ENCODE results near the gene HES3. TPM values are rescaled to one million over a fixed set of nuclear protein-coding genes. Genes with fewer than 3 reads are reported as not detected.
A peak's percentile ranks its signal among the peaks of the same experiment; 100 is the strongest.

HES3 gene
- total RNA-seq, 1 donor from 2014 or later, result not detected

- TF ChIP-seq CTCF (IDR thresholded peaks at IDR 0.05; ENCODE audit: insufficient read depth, low read length, poor library complexity, severe bottlenecking), result no peak
- H3K36me3 ChIP-seq (ENCODE audit: control insufficient read depth, insufficient read depth, low read length), result no peaks in the 10 kb centered on the region
- no peak overlapping the region for H3K4me3 ChIP-seq (ENCODE audit: low read depth, low read length)
- no peaks in the 10 kb centered on the region for H3K27me3 ChIP-seq (ENCODE audit: control insufficient read depth, insufficient read depth, low read length)
- DNase-seq (ENCODE audit: low read depth), result no peak
These were observed 35.8 kb downstream of the HES3 start for GRCh38 chr1:6279613-6280383.

GRCh38 chr1:6280761-6281451 lies 36.9 kb downstream of the HES3 start:
- no peak for DNase-seq (ENCODE audit: low read depth)
- H3K27me3 ChIP-seq (ENCODE audit: control insufficient read depth, insufficient read depth, low read length), result no peaks in the 10 kb centered on the region
- no peaks in the 10 kb centered on the region for H3K36me3 ChIP-seq (ENCODE audit: control insufficient read depth, insufficient read depth, low read length)
- peak; percentile 55 for TF ChIP-seq CTCF (IDR thresholded peaks at IDR 0.05; ENCODE audit: insufficient read depth, low read length, poor library complexity, severe bottlenecking)
- no peak overlapping the region for H3K4me3 ChIP-seq (ENCODE audit: low read depth, low read length)

GRCh38 chr1:6281511-6282402 lies 37.8 kb downstream of the HES3 start:
- TF ChIP-seq CTCF (IDR thresholded peaks at IDR 0.05; ENCODE audit: insufficient read depth, low read length, poor library complexity, severe bottlenecking), result no peak
- Histone ChIP-seq H3K4me3 (ENCODE audit: low read depth, low read length) (no peak overlapping the region), H3K27me3 (ENCODE audit: control insufficient read depth, insufficient read depth, low read length) (no peaks in the 10 kb centered on the region), H3K36me3 (ENCODE audit: control insufficient read depth, insufficient read depth, low read length) (no peaks in the 10 kb centered on the region)
- no peak for DNase-seq (ENCODE audit: low read depth)

- no peaks in the 10 kb centered on the region for H3K36me3 ChIP-seq (ENCODE audit: control insufficient read depth, insufficient read depth, low read length)
- no peak for TF ChIP-seq CTCF (IDR thresholded peaks at IDR 0.05; ENCODE audit: insufficient read depth, low read length, poor library complexity, severe bottlenecking)
- no peaks in the 10 kb centered on the region for H3K27me3 ChIP-seq (ENCODE audit: control insufficient read depth, insufficient read depth, low read length)
- no peak overlapping the region for H3K4me3 ChIP-seq (ENCODE audit: low read depth, low read length)
- DNase-seq (ENCODE audit: low read depth), result no peak
These were observed 38.7 kb downstream of the HES3 start for GRCh38 chr1:6282577-6283270.

GRCh38 chr1:6285336-6285735 lies 41.4 kb downstream of the HES3 start:
- no peak for DNase-seq (ENCODE audit: low read depth)
- no peak overlapping the region for H3K4me3 ChIP-seq (ENCODE audit: low read depth, low read length)
- no peaks in the 10 kb centered on the region for H3K36me3 ChIP-seq (ENCODE audit: control insufficient read depth, insufficient read depth, low read length)
- TF ChIP-seq CTCF (IDR thresholded peaks at IDR 0.05; ENCODE audit: insufficient read depth, low read length, poor library complexity, severe bottlenecking), result no peak
- no peaks in the 10 kb centered on the region for H3K27me3 ChIP-seq (ENCODE audit: control insufficient read depth, insufficient read depth, low read length)

Measured in kidney epithelial cell (primary cell).